SU-DHL-6 (cell line): ENCODE results near the gene CASQ2.

Experiments
- H2AFZ ChIP-seq: fragments of 200-600 bp; sonication (generic); 2 replicates; pipeline ENCODE4 v1.6.1; 2014; ENCODE audit warnings: low read depth, mild to moderate bottlenecking, moderate library complexity, mixed read lengths, antibody characterized with exemption, low read length; ENCODE audit not compliant: severe bottlenecking
- H3F3A ChIP-seq: fragments of 200-600 bp; shearing (Covaris generic); 2 replicates; pipeline ENCODE4 v1.6.0; 2016; ENCODE audit warnings: antibody characterized with exemption, mild to moderate bottlenecking; ENCODE audit not compliant: insufficient read depth
- H3K27ac ChIP-seq: fragments of 200-600 bp; sonication (generic); 2 replicates; pipeline ENCODE4 v1.5.1; 2016; ENCODE audit warnings: low read depth, mild to moderate bottlenecking, low read length, moderate library complexity, mixed read lengths
- H3K27me3 ChIP-seq: fragments of 200-600 bp; sonication (generic), shearing (Covaris generic); 2 replicates; pipeline ENCODE4 v1.6.0; 2014; ENCODE audit warnings: mild to moderate bottlenecking, low read length
- H3K36me3 ChIP-seq: fragments of 200-600 bp; sonication (generic); 2 replicates; pipeline ENCODE4 v1.6.1; 2014; ENCODE audit warnings: mild to moderate bottlenecking, low read length, mixed read lengths
- H3K4me2 ChIP-seq: fragments of 300-600, 200-600 bp; shearing (Covaris generic), sonication (generic); 2 replicates; pipeline ENCODE4 v1.6.0; 2014; ENCODE audit warnings: low read length, low read depth, mild to moderate bottlenecking; ENCODE audit not compliant: poor library complexity, severe bottlenecking
- H3K4me3 ChIP-seq: fragments of 200-600 bp; sonication (generic); 2 replicates; pipeline ENCODE4 v1.5.1; 2014; ENCODE audit warnings: antibody characterized with exemption, low read length, mild to moderate bottlenecking, mixed read lengths; ENCODE audit not compliant: insufficient read depth, poor library complexity, severe bottlenecking
- H3K79me2 ChIP-seq: fragments of 200-600 bp; sonication (generic); 2 replicates; pipeline ENCODE4 v1.6.1; 2014; ENCODE audit warnings: mild to moderate bottlenecking, low read length, moderate library complexity; ENCODE audit not compliant: insufficient read depth
- H3K9ac ChIP-seq: fragments of 200-600 bp; sonication (generic); 2 replicates; pipeline ENCODE4 v1.7.0; 2014; ENCODE audit warnings: mild to moderate bottlenecking, low read length
- H3K9me2 ChIP-seq: fragments of 200-600 bp; sonication (generic); replicated peaks from 2 replicates; pipeline ENCODE4 v1.6.1; 2014; ENCODE audit warnings: low read length; ENCODE audit not compliant: insufficient read depth
- H3K9me3 ChIP-seq: fragments of 200-600 bp; sonication (generic); 2 replicates; pipeline ENCODE4 v1.6.1; 2014; ENCODE audit warnings: low read length, mixed read lengths; ENCODE audit not compliant: insufficient read depth
- H4K20me1 ChIP-seq: fragments of 200-600 bp; sonication (generic); 2 replicates; pipeline ENCODE4 v1.6.1; 2014; ENCODE audit warnings: low read depth, mild to moderate bottlenecking, antibody characterized with exemption, low read length, moderate library complexity, mixed read lengths
- EZH2phosphoT487 ChIP-seq: fragments of 200-600 bp; sonication (generic), shearing (Covaris generic); conservative IDR thresholded peaks from 2 replicates; pipeline ENCODE4 v1.6.1; 2018; ENCODE audit warnings: mild to moderate bottlenecking, antibody characterized with exemption, low read length, moderate library complexity, mixed read lengths
- TF ChIP-seq, protein P1 (sequence below): fragments of 200-600 bp; sonication (generic); IDR thresholded peaks from one replicate; pipeline ENCODE4 v1.5.1; 2017; ENCODE audit warnings: antibody characterized with exemption, mild to moderate bottlenecking, low read length, moderate library complexity; ENCODE audit not compliant: insufficient read depth, poor library complexity, severe bottlenecking

Gene CASQ2

GRCh38 chr1:115706587-115707425 is 61.7 kb downstream of the CASQ2 start:
- Histone ChIP-seq H3F3A (no peaks in the 10 kb centered on the region), H3K9me3 (no peaks in the 10 kb centered on the region), H3K27ac (no peak overlapping the region), H3K9ac (no peak overlapping the region), H2AFZ (no peak overlapping the region), H3K27me3 (no peaks in the 10 kb centered on the region), H4K20me1 (no peaks in the 10 kb centered on the region), H3K9me2 (no peaks in the 10 kb centered on the region), H3K79me2 (no peaks in the 10 kb centered on the region), H3K4me2 (no peak overlapping the region), H3K4me3 (no peak overlapping the region), H3K36me3 (no peaks in the 10 kb centered on the region)
- TF ChIP-seq, protein P1, sequence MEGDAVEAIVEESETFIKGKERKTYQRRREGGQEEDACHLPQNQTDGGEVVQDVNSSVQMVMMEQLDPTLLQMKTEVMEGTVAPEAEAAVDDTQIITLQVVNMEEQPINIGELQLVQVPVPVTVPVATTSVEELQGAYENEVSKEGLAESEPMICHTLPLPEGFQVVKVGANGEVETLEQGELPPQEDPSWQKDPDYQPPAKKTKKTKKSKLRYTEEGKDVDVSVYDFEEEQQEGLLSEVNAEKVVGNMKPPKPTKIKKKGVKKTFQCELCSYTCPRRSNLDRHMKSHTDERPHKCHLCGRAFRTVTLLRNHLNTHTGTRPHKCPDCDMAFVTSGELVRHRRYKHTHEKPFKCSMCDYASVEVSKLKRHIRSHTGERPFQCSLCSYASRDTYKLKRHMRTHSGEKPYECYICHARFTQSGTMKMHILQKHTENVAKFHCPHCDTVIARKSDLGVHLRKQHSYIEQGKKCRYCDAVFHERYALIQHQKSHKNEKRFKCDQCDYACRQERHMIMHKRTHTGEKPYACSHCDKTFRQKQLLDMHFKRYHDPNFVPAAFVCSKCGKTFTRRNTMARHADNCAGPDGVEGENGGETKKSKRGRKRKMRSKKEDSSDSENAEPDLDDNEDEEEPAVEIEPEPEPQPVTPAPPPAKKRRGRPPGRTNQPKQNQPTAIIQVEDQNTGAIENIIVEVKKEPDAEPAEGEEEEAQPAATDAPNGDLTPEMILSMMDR = peak; percentile 63
- TF ChIP-seq EZH2phosphoT487 = no peak

- Histone ChIP-seq H3K9me2 (no peaks in the 10 kb centered on the region), H3K9ac (no peak overlapping the region), H3K27ac (no peak overlapping the region), H3K4me2 (no peak overlapping the region), H2AFZ (no peak overlapping the region), H3K4me3 (no peak overlapping the region), H3K36me3 (no peaks in the 10 kb centered on the region), H3F3A (no peaks in the 10 kb centered on the region), H3K27me3 (no peaks in the 10 kb centered on the region), H3K79me2 (no peaks in the 10 kb centered on the region), H3K9me3 (no peaks in the 10 kb centered on the region), H4K20me1 (no peaks in the 10 kb centered on the region)
- TF ChIP-seq, protein P1 = no peak
- no peak for TF ChIP-seq EZH2phosphoT487
These were observed 62.6 kb downstream of the CASQ2 start for GRCh38 chr1:115705963-115706362.

DNA sequence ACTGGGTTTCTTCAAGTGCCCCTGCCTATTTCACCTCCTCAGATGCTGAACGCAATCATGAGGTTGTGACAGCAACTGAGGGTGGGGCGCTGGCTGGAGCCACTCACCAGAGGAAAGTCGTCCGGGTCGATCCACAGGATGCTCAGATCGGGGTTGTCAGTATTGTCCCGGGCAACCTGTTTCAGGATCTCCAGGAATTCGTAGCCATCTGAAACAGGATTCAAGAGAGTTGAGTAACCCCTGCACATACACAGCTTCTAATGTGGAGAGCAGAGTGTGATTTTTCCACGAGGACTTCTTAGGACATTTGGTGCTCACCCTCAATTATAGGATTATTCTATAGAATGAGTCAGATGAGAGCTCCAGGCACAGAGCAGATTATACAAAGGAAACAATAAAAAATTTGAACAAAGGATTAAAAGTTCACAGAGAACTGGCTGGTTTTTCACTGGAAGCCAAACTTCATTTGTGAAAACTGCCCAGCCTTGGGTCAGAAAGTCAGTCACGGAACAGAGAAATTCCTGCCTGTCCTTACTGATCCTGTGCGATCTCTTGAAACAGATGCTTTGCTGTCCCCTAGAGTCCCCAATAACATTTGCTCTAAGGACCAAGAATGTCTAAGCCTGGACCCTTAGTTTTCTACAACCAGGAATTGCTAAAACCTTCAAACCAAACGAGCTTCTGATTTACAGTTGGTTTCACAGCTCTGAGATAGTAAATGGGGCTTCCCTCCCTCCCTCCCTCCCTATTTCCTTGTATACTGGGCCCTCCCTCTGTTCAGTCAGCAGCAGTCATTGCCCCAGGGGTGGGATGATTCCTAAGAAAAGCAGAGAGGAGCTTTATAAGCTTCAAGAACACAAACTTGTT is 63.2 kb downstream of the CASQ2 start:
- no peaks in the 10 kb centered on the region for H3K9me3 ChIP-seq
- H3K4me2 ChIP-seq = no peak overlapping the region
- no peak overlapping the region for H3K27ac ChIP-seq
- no peak overlapping the region for H3K9ac ChIP-seq
- no peak overlapping the region for H3K4me3 ChIP-seq
- no peaks in the 10 kb centered on the region for H3K27me3 ChIP-seq
- H2AFZ ChIP-seq = no peak overlapping the region
- no peak for TF ChIP-seq EZH2phosphoT487
- TF ChIP-seq, protein P1 = no peak
- no peaks in the 10 kb centered on the region for H3K36me3 ChIP-seq
- H4K20me1 ChIP-seq = no peaks in the 10 kb centered on the region
- no peaks in the 10 kb centered on the region for H3K9me2 ChIP-seq
- no peaks in the 10 kb centered on the region for H3F3A ChIP-seq
- no peaks in the 10 kb centered on the region for H3K79me2 ChIP-seq
